AG04449 (cell line): ENCODE results near the gene ABCC8.

Experiments
- CTCF ChIA-PET: fragments of 350-600 bp; formaldehyde crosslinking; extraction: SDS; loops from one replicate; lab custom pipeline; 2021; ENCODE audit warnings: antibody characterized with exemption; lab: Yijun Ruan, JAX
- POLR2A ChIA-PET: fragments of 400-600, 350-600 bp; formaldehyde crosslinking; extraction: SDS; loops from one replicate; lab custom pipeline; 2020; ENCODE audit warnings: antibody characterized with exemption, inconsistent platforms; lab: Yijun Ruan, JAX
- DNase-seq: peaks from one replicate; pipeline ENCODE4 v3.0.0-alpha.2; 2010; ENCODE audit warnings: low read depth, low spot score
- H3K4me3 ChIP-seq: 2 replicates; pipeline ENCODE4 v1.5.1; 2011; ENCODE audit warnings: low read depth, mild to moderate bottlenecking, control low read depth, low read length
- CTCF ChIP-seq: IDR thresholded peaks from one replicate; pipeline ENCODE4 v1.5.1; 2011; ENCODE audit warnings: mild to moderate bottlenecking, moderate library complexity, low read length, control low read depth, inconsistent platforms; ENCODE audit not compliant: insufficient read depth; ENCODE audit errors: missing control alignments

The ABCC8 gene

GRCh38 chr11:17481905-17482304, 5.3 kb upstream of the ABCC8 start:
- TF ChIP-seq CTCF = no peak
- CTCF ChIA-PET = no interaction called here
- no peak overlapping the region for H3K4me3 ChIP-seq
- POLR2A ChIA-PET = no interaction called here
- no peak for DNase-seq

GRCh38 chr11:17479284-17480214, 2.9 kb upstream of the ABCC8 start:
- no peak overlapping the region for H3K4me3 ChIP-seq
- DNase-seq = no peak
- POLR2A ChIA-PET = no interaction called here
- TF ChIP-seq CTCF = no peak
- CTCF ChIA-PET = interaction anchor here (1.3 kb wide), 1 partner anchor 96 kb away, joined by 4 read pairs; no protein-coding TSS in a partner anchor

GRCh38 chr11:17478070-17478469, 1.4 kb upstream of the ABCC8 start:
- no peak overlapping the region for H3K4me3 ChIP-seq
- POLR2A ChIA-PET = no interaction called here
- CTCF ChIA-PET = no interaction called here
- DNase-seq = no peak
- TF ChIP-seq CTCF = no peak

- ChIA-PET POLR2A (no interaction called here), CTCF (no interaction called here)
- H3K4me3 ChIP-seq = no peak overlapping the region
- DNase-seq = no peak
- no peak for TF ChIP-seq CTCF
Measured at GRCh38 chr11:17477361-17477760, 716 bp upstream of the ABCC8 start.

GRCh38 chr11:17477084-17477333, 364 bp upstream of the ABCC8 start:
- ChIA-PET POLR2A (no interaction called here), CTCF (no interaction called here)
- TF ChIP-seq CTCF = no peak
- no peak overlapping the region for H3K4me3 ChIP-seq
- DNase-seq = no peak

GRCh38 chr11:17475666-17476316, 854 bp downstream of the ABCC8 start:
- ChIA-PET CTCF (no interaction called here), POLR2A (interaction anchor here (0.6 kb wide), 1 partner anchor 124 kb away, joined by 4 read pairs; no protein-coding TSS in a partner anchor)
- H3K4me3 ChIP-seq = no peak overlapping the region
- DNase-seq = no peak
- TF ChIP-seq CTCF = no peak
